Measurements from ENCODE around the gene SLC34A2. TPM values are rescaled to one million over a fixed set of nuclear protein-coding genes. Genes with fewer than 3 reads are reported as not detected.
"Not testable (repeated sequence)": the region's sequence is repeated elsewhere in the genome, so short reads cannot be mapped to it uniquely, and the experiment has no call there.

The SLC34A2 gene
- total RNA-seq, 1 experiment from 2014 or later: not detected

GRCh38 chr4:25658777-25659176, 3.1 kb downstream of the SLC34A2 start:
- H3K79me2 ChIP-seq (ENCODE audit: low read depth): no peaks in the 10 kb centered on the region
- no peak for DNase-seq
- no TSS peak for BruUV-seq (replicated peaks)
- intact Hi-C loops (cut with micrococcal nuclease; ENCODE audit: unreplicated experiment): no loop called here
- H3F3A ChIP-seq (ENCODE audit: insufficient read depth, low read depth): no peaks in the 10 kb centered on the region
- H3K36me3 ChIP-seq (ENCODE audit: low read depth): no peaks in the 10 kb centered on the region
- H3K4me1 ChIP-seq (replicated peaks; ENCODE audit: insufficient read depth): no peaks in the 10 kb centered on the region
- no peaks in the 10 kb centered on the region for H3K27me3 ChIP-seq (ENCODE audit: insufficient read depth, low read depth)
- H3K9me2 ChIP-seq (ENCODE audit: insufficient read depth): no peaks in the 10 kb centered on the region
- ChIA-PET CTCF (no interaction called here), POLR2A (ENCODE audit: unreplicated experiment) (no interaction called here)
- H3K27ac ChIP-seq: no peak overlapping the region
- H4K20me1 ChIP-seq (ENCODE audit: insufficient read depth): no peaks in the 10 kb centered on the region
- no peak for TF ChIP-seq EZH2 (IDR thresholded peaks at IDR 0.05; ENCODE audit: low read depth)
- no peak for TF ChIP-seq CTCF (conservative IDR thresholded peaks at IDR 0.05)
- H3K4me2 ChIP-seq: no peak overlapping the region
- no peak overlapping the region for H2AFZ ChIP-seq
- no peak overlapping the region for H3K4me3 ChIP-seq
- no peaks in the 10 kb centered on the region for H3K9me3 ChIP-seq (ENCODE audit: insufficient read depth, low read depth)

GRCh38 chr4:25661441-25661840, 5.8 kb downstream of the SLC34A2 start:
- H4K20me1 ChIP-seq (ENCODE audit: insufficient read depth); POLR2A ChIA-PET (ENCODE audit: unreplicated experiment); H3K4me1 ChIP-seq (replicated peaks; ENCODE audit: insufficient read depth); H3K36me3 ChIP-seq (ENCODE audit: low read depth); H3K27ac ChIP-seq; H3F3A ChIP-seq (ENCODE audit: insufficient read depth, low read depth); H2AFZ ChIP-seq; CTCF ChIA-PET; DNase-seq; H3K79me2 ChIP-seq (ENCODE audit: low read depth); intact Hi-C loops (cut with micrococcal nuclease; ENCODE audit: unreplicated experiment); H3K4me2 ChIP-seq; H3K27me3 ChIP-seq (ENCODE audit: insufficient read depth, low read depth); H3K9me2 ChIP-seq (ENCODE audit: insufficient read depth); H3K4me3 ChIP-seq; BruUV-seq (replicated peaks); H3K9me3 ChIP-seq (ENCODE audit: insufficient read depth, low read depth): not testable (repeated sequence)

- intact Hi-C loops (cut with micrococcal nuclease; ENCODE audit: unreplicated experiment): no loop called here
Measured at GRCh38 chr4:25662306-25662705, 6.7 kb downstream of the SLC34A2 start.

More at GRCh38 chr4:25662306-25662705, 6.7 kb downstream of the SLC34A2 start:
- no TSS peak for BruUV-seq (replicated peaks)
- H3K4me3 ChIP-seq: no peak overlapping the region
- no peak for DNase-seq
- no peaks in the 10 kb centered on the region for H3K9me2 ChIP-seq (ENCODE audit: insufficient read depth)
- no peaks in the 10 kb centered on the region for H3F3A ChIP-seq (ENCODE audit: insufficient read depth, low read depth)
- H3K36me3 ChIP-seq (ENCODE audit: low read depth): no peaks in the 10 kb centered on the region
- TF ChIP-seq EZH2 (IDR thresholded peaks at IDR 0.05; ENCODE audit: low read depth) (no peak), CTCF (conservative IDR thresholded peaks at IDR 0.05) (no peak)
- H3K27me3 ChIP-seq (ENCODE audit: insufficient read depth, low read depth): no peaks in the 10 kb centered on the region
- H3K4me2 ChIP-seq: no peak overlapping the region
- H3K27ac ChIP-seq: no peak overlapping the region
- no peak overlapping the region for H2AFZ ChIP-seq
- H4K20me1 ChIP-seq (ENCODE audit: insufficient read depth): no peaks in the 10 kb centered on the region
- no peaks in the 10 kb centered on the region for H3K79me2 ChIP-seq (ENCODE audit: low read depth)
- no peaks in the 10 kb centered on the region for H3K4me1 ChIP-seq (replicated peaks; ENCODE audit: insufficient read depth)
- ChIA-PET CTCF (no interaction called here), POLR2A (ENCODE audit: unreplicated experiment) (no interaction called here)
- H3K9me3 ChIP-seq (ENCODE audit: insufficient read depth, low read depth): no peaks in the 10 kb centered on the region
